DND-41 (cell line): ENCODE data around the gene TBXA2R.

ENCODE experiments used
- ATAC-seq: fragments of 200-7000 bp; cut with Tn5 transposase; 3 replicates; pipeline ENCODE4 v1.9.1; 2021; ENCODE audit warnings: low read depth; ENCODE audit not compliant: insufficient read depth
- DNase-seq: peaks from one replicate; pipeline ENCODE4 v3.0.0-alpha.2; 2020
- H2AFZ ChIP-seq: 2 replicates; pipeline ENCODE4 v1.6.0; 2012; ENCODE audit warnings: low read depth, low read length
- H3K27ac ChIP-seq: 2 replicates; pipeline ENCODE4 v1.5.1; 2012; ENCODE audit warnings: low read length, inconsistent platforms
- H3K27me3 ChIP-seq: fragments of 200-600 bp; sonication (generic); 2 replicates; pipeline ENCODE4 v1.6.0; 2012; ENCODE audit warnings: low read length, mild to moderate bottlenecking, inconsistent platforms; ENCODE audit not compliant: insufficient read depth, poor library complexity
- H3K36me3 ChIP-seq: 2 replicates; pipeline ENCODE4 v1.5.1; 2012; ENCODE audit warnings: low read length, inconsistent platforms; ENCODE audit not compliant: insufficient read depth
- H3K4me1 ChIP-seq: 2 replicates; pipeline ENCODE4 v1.5.1; 2012; ENCODE audit warnings: mild to moderate bottlenecking, low read length; ENCODE audit not compliant: insufficient read depth
- H3K4me2 ChIP-seq: 2 replicates; pipeline ENCODE4 v1.6.0; 2012; ENCODE audit warnings: mild to moderate bottlenecking, moderate library complexity, low read length, inconsistent platforms; ENCODE audit not compliant: insufficient read depth
- H3K4me3 ChIP-seq, 2 experiments: fragments of 200-600 bp in 1 of 2; shearing (Covaris generic) in 1 of 2; 2 replicates each; pipeline ENCODE4 v1.5.1; 2012 to 2016; ENCODE audit warnings: inconsistent platforms in 2 of 2, low read length in 2 of 2, mild to moderate bottlenecking in 2 of 2, low read depth in 1 of 2, moderate library complexity in 1 of 2
- H3K79me2 ChIP-seq: 2 replicates; pipeline ENCODE4 v1.6.0; 2012; ENCODE audit warnings: low read length, inconsistent platforms; ENCODE audit not compliant: insufficient read depth
- H3K9ac ChIP-seq: 2 replicates; pipeline ENCODE4 v1.6.0; 2012; ENCODE audit warnings: low read depth, mild to moderate bottlenecking, inconsistent platforms, low read length, moderate library complexity
- H3K9me3 ChIP-seq: 2 replicates; pipeline ENCODE4 v1.5.1; 2012; ENCODE audit warnings: low read length, moderate library complexity, mild to moderate bottlenecking, inconsistent platforms; ENCODE audit not compliant: insufficient read depth, severe bottlenecking
- H4K20me1 ChIP-seq: 2 replicates; pipeline ENCODE4 v1.6.0; 2012; ENCODE audit warnings: low read length; ENCODE audit not compliant: insufficient read depth
- EZH2 ChIP-seq: IDR thresholded peaks from 3 replicates; pipeline ENCODE4 v1.6.1; 2012; ENCODE audit warnings: borderline replicate concordance, low read depth, mild to moderate bottlenecking, moderate library complexity, low read length, inconsistent platforms; ENCODE audit not compliant: severe bottlenecking
- TF ChIP-seq, protein P1 (sequence below): IDR thresholded peaks from 2 replicates; pipeline ENCODE4 v1.5.1; 2012; ENCODE audit warnings: borderline replicate concordance, low read length, moderate library complexity, mild to moderate bottlenecking; ENCODE audit not compliant: poor library complexity, severe bottlenecking; ENCODE audit errors: extremely low read depth

TBXA2R gene

DNA sequence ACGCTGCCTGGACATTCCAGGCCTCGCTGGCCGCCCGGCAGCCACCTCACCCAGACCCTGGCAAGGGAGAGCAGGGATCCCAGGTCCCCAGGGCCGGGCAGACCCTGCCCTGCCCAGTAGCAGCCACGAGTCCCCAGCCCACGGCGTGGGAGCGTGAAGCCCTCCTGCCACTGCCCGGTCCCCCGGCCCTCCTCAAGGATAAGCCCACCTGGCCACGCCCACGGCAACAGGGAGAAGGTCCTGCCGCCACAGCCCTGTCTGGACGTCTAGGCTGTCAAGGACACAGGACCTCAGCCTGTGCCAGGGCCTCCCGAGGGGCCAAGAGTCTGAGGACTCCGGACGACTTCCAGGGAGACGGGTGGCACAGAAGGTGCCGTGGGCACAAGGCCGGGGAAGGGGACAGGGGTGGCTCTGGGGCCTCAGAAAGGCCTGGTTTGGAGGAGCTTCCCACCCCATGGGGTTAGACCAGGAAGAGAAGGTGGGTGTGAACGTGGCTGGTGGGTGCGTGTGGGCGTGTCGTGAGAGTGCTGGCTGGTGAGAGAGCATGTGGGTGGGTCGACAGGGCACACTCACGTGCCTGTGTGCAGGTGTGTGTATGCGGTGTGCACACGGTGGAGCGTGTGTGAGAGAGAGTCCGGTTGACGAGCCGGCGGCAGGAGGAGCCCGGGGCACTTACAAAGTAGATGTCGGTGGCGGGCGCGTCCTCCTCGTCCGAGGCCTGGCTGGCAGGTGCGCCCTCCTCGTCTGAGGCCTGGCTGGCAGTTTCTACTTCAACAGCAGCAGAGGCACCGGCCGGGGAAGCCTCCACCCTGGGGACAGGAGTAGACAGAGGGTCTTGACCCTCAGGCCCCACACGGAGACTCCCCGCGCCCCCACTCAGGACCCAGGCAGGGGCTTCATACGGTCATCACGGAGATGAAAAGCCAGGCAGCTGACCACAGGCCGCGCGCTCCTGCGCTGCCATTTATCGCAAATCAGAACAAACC, 31.8 kb upstream of the TBXA2R start:
- H3K4me1 ChIP-seq, result no peaks in the 10 kb centered on the region
- peaks cover 3% of the 10 kb centered on the region; the same call in 1 of the 2 replicates for H4K20me1 ChIP-seq
- no peak for ATAC-seq
- H3K4me3 ChIP-seq, result no peak overlapping the region
- no peaks in the 10 kb centered on the region for H3K9me3 ChIP-seq
- H3K36me3 ChIP-seq, result peaks cover 41% of the 10 kb centered on the region
- no peak overlapping the region for H3K4me2 ChIP-seq
- no peak for DNase-seq
- H2AFZ ChIP-seq, result no peak overlapping the region
- no peaks in the 10 kb centered on the region for H3K79me2 ChIP-seq
- H3K27me3 ChIP-seq, result no peaks in the 10 kb centered on the region
- TF ChIP-seq, protein P1, sequence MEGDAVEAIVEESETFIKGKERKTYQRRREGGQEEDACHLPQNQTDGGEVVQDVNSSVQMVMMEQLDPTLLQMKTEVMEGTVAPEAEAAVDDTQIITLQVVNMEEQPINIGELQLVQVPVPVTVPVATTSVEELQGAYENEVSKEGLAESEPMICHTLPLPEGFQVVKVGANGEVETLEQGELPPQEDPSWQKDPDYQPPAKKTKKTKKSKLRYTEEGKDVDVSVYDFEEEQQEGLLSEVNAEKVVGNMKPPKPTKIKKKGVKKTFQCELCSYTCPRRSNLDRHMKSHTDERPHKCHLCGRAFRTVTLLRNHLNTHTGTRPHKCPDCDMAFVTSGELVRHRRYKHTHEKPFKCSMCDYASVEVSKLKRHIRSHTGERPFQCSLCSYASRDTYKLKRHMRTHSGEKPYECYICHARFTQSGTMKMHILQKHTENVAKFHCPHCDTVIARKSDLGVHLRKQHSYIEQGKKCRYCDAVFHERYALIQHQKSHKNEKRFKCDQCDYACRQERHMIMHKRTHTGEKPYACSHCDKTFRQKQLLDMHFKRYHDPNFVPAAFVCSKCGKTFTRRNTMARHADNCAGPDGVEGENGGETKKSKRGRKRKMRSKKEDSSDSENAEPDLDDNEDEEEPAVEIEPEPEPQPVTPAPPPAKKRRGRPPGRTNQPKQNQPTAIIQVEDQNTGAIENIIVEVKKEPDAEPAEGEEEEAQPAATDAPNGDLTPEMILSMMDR, result no peak
- no peak for TF ChIP-seq EZH2
- H3K27ac ChIP-seq, result no peak overlapping the region
- no peak overlapping the region for H3K9ac ChIP-seq

DNA sequence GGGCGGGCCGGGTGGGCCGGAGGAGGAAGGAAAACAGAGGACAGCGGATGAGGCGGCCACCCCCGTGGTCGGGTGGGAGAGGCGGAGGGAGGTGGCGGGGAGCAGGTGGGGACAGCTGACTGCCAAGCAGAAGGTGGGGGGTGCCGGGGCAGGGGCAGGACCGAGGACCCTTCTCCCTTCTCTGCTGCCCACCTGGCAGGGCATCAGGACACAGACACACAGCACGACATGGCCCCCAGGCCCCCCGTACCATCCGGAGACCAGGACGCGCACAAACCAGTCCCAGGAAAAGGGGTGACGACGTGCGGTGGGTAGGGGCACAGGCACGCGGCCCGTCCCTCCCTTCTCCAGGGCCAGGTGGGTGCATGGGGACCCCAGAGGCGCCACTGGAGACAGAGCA, 30.9 kb upstream of the TBXA2R start:
- H3K4me1 ChIP-seq, result no peaks in the 10 kb centered on the region
- H3K79me2 ChIP-seq, result no peaks in the 10 kb centered on the region
- no peaks in the 10 kb centered on the region for H3K27me3 ChIP-seq
- no peak for TF ChIP-seq EZH2
- TF ChIP-seq, protein P1, result no peak
- H3K27ac ChIP-seq, result no peak overlapping the region
- DNase-seq, result no peak
- H4K20me1 ChIP-seq, result peaks cover 3% of the 10 kb centered on the region; the same call in 1 of the 2 replicates
- H3K9me3 ChIP-seq, result no peaks in the 10 kb centered on the region
- no peak for ATAC-seq
- peaks cover 39% of the 10 kb centered on the region for H3K36me3 ChIP-seq
- no peak overlapping the region for H3K4me2 ChIP-seq
- no peak overlapping the region for H3K4me3 ChIP-seq
- H2AFZ ChIP-seq, result no peak overlapping the region
- no peak overlapping the region for H3K9ac ChIP-seq

DNA sequence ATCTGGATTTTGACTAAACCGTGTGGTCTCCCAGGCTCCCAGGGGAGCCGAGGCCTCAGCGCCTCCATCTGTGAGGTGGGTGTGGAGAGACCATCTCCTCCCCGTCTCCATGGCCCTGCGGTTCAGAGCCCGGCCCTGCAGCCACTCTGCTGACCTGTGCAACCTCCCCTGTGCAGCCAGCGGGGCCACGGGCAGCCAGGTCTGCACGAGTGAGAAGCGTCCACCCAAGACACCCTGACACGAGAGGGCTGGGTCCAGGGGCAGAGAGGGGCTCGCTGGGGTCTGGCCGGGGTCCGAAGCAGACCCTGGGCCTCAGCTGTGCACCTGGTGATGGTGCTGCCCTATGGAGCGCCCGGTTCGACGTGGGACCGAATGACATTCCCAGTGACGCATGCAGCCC, 30.3 kb upstream of the TBXA2R start:
- Histone ChIP-seq H3K27me3 (no peaks in the 10 kb centered on the region), H3K9me3 (no peaks in the 10 kb centered on the region), H3K27ac (no peak overlapping the region), H4K20me1 (peaks cover 3% of the 10 kb centered on the region; the same call in 1 of the 2 replicates), H3K4me2 (no peak overlapping the region), H3K36me3 (peaks cover 38% of the 10 kb centered on the region), H3K79me2 (no peaks in the 10 kb centered on the region), H2AFZ (no peak overlapping the region), H3K9ac (no peak overlapping the region), H3K4me1 (no peaks in the 10 kb centered on the region), H3K4me3 (no peak overlapping the region)
- no peak for TF ChIP-seq EZH2
- TF ChIP-seq, protein P1, result no peak
- ATAC-seq, result no peak
- DNase-seq, result no peak
